DOHH2 (cell line): ENCODE measurements around the gene HPCA.
A peak's percentile ranks its signal among the peaks of the same experiment; 100 is the strongest.

ENCODE experiments used
- CTCF ChIP-seq: fragments of 200-600 bp; sonication (generic); IDR thresholded peaks from one replicate; pipeline ENCODE4 v1.5.1; 2014; ENCODE audit warnings: antibody characterized with exemption, mild to moderate bottlenecking, low read depth, low read length; ENCODE audit not compliant: poor library complexity, severe bottlenecking
- EZH2phosphoT487 ChIP-seq: fragments of 200-600 bp; sonication (generic); IDR thresholded peaks from 2 replicates; pipeline ENCODE4 v1.6.1; 2017; ENCODE audit warnings: borderline replicate concordance, mild to moderate bottlenecking, antibody characterized with exemption, low read length, moderate library complexity, mixed read lengths

- TF ChIP-seq CTCF: no peak
- TF ChIP-seq EZH2phosphoT487: peak; percentile 79; the same call in 1 of the 2 replicates
Observed at GRCh38 chr1:32900371-32900955, 14.2 kb downstream of the HPCA start.
